HuH-7 (cell line): Measurements from ENCODE around the gene CHCHD6.

Experiments
- DNase-seq: peaks from one replicate; pipeline ENCODE4 v3.0.0; 2011; ENCODE audit warnings: low spot score

The CHCHD6 gene

GRCh38 chr3:126704494-126705214 lies 614 bp downstream of the CHCHD6 start:
- no peak for DNase-seq

GRCh38 chr3:126706631-126707030 lies 2.6 kb downstream of the CHCHD6 start:
- no peak for DNase-seq

DNA sequence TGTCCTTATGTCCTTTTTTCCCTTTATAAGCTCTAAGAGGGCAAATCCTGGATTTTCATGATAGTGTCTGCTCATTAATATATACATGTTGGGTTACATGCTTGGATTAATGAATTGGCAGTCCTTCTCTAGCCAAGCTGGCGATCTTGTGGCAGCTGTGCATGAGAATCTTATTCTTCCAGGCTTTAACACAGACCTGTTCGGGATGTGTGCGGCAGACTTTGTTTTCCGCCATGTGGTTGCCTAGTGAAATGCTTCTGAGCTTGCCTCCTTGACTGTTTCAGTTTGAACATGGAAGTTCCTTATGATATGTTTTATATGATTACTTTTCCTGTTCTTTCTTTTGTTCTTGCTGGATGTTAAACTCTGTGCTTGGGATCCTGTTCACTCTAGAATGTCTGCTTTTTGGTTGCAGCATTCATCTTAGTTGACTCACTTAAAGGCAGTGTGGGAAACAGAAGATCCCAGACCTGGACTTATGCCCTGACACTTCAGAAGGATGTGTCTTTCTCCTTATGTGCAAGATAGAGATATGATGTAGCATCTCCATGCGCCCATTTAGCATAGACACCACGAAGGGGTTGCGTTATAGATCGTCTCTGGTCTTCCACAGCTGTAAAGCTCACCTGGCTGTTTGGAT lies 7.2 kb downstream of the CHCHD6 start:
- no peak for DNase-seq

DNA sequence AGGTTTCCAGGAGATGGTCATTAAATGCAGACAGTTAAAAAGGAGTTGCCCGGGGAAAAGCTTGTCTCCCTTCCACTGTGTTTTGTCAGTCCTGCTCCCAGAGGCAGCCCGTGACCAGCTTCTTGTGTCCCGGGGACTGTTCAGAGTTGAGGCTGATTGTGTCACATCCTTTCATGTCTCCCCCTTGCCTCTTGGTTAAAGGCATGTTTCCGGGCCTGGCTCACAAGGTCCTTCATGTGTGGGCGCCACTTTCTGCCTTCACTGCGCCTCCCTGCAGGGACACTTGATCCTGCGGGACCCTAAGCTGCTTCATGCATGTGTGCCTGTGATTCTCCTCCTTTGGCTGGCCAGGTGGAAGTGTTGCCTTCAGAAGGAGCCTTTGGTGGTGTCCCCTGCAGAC lies 9.2 kb downstream of the CHCHD6 start:
- no peak for DNase-seq

DNA sequence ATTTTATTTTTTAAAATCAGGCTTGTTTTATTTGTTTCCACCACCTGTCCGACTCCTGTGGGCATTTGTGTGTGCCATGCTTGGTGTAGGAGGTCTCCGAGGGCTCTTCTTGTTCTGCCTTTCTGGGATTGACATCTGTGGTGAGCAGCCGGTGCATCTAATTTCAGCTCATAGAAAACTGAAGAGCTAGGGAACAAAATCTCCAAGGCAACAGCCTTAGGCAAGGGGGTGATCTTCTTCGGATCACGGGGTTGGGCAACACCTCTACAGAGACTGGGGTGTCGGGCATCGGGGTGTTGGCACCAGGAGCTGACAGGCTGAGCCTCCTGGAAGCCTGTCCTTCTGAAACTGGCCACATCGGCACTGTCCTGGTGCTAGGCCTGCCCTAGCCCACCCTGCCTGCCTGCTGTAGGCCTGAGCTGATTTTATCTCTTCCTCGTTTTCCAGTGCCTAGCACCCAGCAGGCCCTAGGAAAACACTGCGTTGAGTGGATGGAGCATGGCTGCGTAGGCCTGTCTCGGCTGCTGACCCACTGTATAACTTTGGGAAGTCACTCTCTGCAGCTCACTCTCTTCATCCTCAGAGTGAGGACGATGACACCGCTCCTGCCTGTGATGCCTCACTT lies 10.3 kb downstream of the CHCHD6 start:
- DNase-seq, result no peak

DNA sequence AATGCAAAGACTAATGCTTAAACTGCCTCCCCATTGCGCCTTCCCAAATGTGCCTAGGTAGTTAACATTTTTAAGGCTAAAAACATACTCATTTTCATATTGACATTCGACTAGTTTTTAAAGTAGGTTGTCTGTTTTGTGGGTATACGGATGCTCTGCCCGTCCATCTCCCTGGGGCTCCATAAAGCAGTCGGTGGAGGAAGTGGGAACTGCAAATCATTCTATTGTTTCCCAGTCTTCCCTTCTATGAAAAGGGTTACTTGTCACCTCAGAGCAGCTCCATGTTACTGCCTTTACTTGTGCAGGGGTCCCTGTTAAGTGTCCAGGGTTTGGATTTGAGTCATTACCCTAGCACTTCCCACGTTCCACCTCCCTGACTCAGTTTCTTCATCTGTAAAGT lies 10.9 kb downstream of the CHCHD6 start:
- no peak for DNase-seq

- no peak for DNase-seq
Measured at GRCh38 chr3:126715432-126715831, 11.4 kb downstream of the CHCHD6 start.

- no peak for DNase-seq
Measured at GRCh38 chr3:126716057-126716456, 12.0 kb downstream of the CHCHD6 start.

DNA sequence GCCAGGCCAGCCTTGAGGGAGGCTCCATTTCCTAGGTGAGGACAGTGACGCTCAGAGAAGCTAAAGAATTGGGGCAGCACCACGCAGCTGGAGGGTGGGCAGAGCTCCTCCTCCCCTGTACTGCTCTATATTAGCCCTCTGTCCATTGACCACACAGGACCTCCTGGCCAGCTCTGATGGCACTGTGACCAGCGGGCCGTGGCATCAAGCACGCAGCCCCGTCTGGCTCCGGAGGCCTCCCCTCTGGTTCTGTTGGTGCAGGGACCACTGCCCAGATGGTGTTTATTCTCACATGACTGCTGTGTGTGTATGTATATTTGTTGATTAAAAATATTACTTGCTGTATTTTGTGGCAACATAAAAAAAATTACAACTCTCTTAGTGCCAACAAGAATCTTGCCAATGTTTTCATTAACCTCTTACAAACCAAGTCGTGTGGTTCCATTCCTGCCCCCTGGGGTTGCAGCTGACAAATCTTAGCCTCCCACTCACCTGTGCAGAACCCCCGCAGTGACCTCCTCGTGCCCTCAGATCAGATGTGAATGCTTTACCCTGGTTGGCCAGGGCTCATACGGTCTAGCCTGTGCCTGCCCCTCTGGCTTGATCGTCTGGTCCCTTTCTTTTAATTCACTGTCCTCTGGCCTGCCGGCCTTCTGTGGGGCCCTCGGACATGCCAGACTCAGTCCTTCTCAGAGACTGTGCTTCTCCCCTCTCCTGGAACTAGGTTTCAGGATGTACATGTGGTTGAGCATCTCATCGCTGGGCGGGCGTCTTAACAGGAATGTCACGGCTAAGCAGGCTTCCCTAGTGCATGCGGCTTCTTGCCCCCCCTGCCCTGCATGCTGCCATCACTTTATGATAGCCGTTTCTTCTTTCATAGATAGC lies 14.8 kb downstream of the CHCHD6 start:
- DNase-seq, result no peak

DNA sequence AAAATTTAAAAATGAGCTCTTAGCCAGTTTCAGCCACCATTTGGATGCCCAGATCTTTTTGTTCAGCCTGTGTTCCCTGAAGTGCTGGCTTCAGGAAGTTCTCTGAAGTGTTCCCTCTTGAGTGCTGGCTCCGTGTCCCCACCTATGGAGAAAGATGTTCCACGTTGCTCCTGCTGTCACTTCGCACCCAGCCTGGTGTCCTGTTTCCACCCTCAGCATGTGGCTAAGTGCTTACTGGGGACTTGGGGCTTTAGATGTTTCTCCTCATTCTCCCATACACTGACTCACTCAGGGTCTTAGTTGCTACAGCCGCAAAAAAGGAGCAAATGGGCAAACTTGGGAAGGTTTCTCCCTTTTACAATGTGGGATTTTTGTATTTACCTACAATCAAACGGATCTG lies 16.6 kb downstream of the CHCHD6 start:
- DNase-seq, result no peak

- DNase-seq, result no peak
Measured at GRCh38 chr3:126721246-126721645, 17.2 kb downstream of the CHCHD6 start.

- DNase-seq, result no peak
Measured at GRCh38 chr3:126723237-126723636, 19.2 kb downstream of the CHCHD6 start.

DNA sequence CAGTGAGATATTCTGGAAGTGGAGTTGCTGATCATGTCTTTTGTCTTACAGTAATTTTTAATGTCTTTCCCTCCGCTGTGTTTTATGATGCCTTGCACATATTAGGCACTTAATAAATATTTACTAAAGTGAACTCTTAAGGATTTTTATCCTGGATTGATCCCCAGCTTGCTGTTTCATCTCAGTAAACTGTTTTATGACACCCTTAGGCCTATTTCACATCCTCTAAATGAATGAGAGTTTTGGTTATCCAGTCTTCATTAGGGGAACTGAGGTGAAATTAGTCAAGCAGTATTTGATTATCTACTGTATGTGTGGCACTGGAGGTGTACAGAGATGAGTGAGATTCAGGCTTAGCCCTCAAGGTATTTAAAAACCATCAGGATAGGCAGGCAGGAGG lies 19.8 kb downstream of the CHCHD6 start:
- no peak for DNase-seq

GRCh38 chr3:126728680-126729079 lies 24.6 kb downstream of the CHCHD6 start:
- no peak for DNase-seq

DNA sequence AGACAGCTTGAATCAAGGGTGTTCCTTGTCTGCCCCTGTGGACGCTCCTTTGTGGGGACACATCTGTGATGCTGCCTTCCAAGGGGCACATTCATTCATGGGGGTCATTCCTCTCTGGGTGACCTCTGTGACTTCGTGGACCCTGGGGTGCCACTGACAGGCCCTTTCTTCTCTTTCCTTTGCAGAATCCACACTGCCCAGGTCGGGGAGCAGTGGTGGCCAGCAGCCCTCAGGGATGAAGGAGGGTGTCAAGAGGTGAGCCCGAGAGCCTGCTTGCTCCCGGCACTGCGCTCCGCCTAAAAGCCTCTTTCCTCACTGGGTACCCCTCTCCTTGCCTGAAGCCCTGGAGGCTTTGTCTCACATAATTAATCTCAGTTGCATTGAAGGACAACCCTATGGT lies 26.3 kb downstream of the CHCHD6 start:
- no peak for DNase-seq

DNA sequence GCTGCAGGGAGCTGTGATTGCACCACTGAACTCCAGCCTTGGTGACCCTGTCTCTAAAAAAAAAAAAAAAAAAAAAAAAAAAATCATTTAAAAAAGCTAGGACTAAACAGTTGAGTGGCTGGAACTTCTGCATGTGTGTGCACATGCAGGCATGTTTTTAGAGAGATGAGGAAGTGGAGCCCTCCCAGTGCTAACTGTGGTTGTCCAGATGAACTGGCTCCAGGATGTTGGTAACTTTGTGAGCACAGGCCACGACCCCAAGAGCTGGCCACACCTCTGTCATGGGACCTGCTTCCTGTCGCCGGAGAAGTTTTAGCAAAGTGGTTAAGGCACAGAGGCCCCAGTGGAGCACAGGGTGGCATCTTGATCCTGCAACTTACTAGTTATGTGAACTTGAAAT lies 27.0 kb downstream of the CHCHD6 start:
- DNase-seq, result no peak

GRCh38 chr3:126732281-126733060 lies 28.4 kb downstream of the CHCHD6 start:
- no peak for DNase-seq

- DNase-seq, result no peak
Measured at GRCh38 chr3:126733061-126733430, 29.0 kb downstream of the CHCHD6 start.

GRCh38 chr3:126734106-126734723 lies 30.2 kb downstream of the CHCHD6 start:
- DNase-seq, result peak; percentile 16

DNA sequence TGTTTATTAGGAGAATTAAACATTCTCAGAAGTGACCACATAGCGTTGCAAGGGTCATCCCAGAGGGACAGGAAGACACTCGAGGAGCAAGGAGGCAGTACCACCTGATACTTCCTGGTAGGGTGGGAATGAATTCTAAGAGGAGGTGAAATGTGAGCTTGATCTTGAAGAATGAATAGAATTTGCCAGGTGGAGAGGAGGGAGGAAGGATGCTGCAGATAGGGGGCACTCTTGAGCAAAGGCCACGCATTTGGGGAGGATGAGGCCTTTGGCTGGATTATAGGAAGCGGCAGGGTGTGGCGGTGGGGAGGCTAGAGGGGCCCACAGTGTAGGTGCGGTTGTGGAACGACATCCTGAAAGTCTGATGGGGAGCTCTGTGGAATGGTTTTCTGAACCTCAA lies 33.5 kb downstream of the CHCHD6 start:
- DNase-seq, result no peak

DNA sequence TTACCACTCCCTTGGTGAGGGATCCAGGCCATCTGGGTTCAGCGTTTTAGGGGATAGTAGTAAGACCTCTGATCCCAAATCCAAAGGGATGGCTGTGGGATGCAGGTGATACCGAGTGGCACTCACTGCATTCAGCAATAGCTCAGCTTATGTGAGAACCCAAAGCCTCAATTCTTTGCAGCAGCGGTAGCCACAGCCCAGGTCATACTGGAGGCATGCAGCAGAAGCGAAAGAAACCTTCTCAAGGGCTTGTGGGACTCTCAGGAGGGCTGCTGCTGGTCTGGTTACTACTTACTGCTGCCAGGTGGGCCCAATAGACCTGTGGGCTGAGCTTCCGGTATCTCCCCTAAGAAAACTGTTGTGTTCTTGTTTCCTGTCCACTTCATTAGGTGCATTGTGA lies 38.0 kb downstream of the CHCHD6 start:
- DNase-seq, result no peak
